GM12873 (cell line): Measurements from ENCODE around the gene TCEAL9.

Experiments used
- CTCF ChIP-seq: IDR thresholded peaks from 2 replicates; pipeline ENCODE4 v1.5.1; 2012; ENCODE audit warnings: low read depth, mild to moderate bottlenecking, moderate library complexity, low read length, control low read depth; ENCODE audit not compliant: insufficient read depth; ENCODE audit errors: missing control alignments

TCEAL9 gene

GRCh38 chrX:103360916-103361315 is 4.6 kb downstream of the TCEAL9 start:
- TF ChIP-seq CTCF: no peak

GRCh38 chrX:103361798-103362197 is 5.5 kb downstream of the TCEAL9 start:
- TF ChIP-seq CTCF: no peak

GRCh38 chrX:103362474-103362873 is 6.2 kb downstream of the TCEAL9 start:
- no peak for TF ChIP-seq CTCF

- TF ChIP-seq CTCF: no peak
Measured at GRCh38 chrX:103363046-103363445, 6.7 kb downstream of the TCEAL9 start.

- TF ChIP-seq CTCF: no peak
Measured at GRCh38 chrX:103367502-103367901, 11.2 kb downstream of the TCEAL9 start.

GRCh38 chrX:103369479-103369878 is 13.2 kb downstream of the TCEAL9 start:
- no peak for TF ChIP-seq CTCF

- no peak for TF ChIP-seq CTCF
Measured at GRCh38 chrX:103372886-103373285, 16.6 kb downstream of the TCEAL9 start.

- TF ChIP-seq CTCF: no peak
Measured at GRCh38 chrX:103373581-103373980, 17.3 kb downstream of the TCEAL9 start.
